Activated CD4-positive, alpha-beta T cell treated with anti-CD3 and anti-CD28 coated beads, Interleukin-2, amount 10 ng/mL, durations not matched to agents 7 days and 5 days (primary cell): ENCODE data around the gene HGFAC. TPM values are rescaled to one million over a fixed set of nuclear protein-coding genes. Genes with fewer than 3 reads are reported as not detected.
"Not testable (repeated sequence)": the region's sequence is repeated elsewhere in the genome, so short reads cannot be mapped to it uniquely, and the experiment has no call there.

Experiments
- CTCF ChIA-PET: fragments of 350-600 bp; sonication (Branson Sonifier 250); formaldehyde crosslinking; loops from one replicate; lab custom pipeline; 2021; ENCODE audit warnings: antibody characterized with exemption; lab: Charles Lee
- POLR2A ChIA-PET: fragments of 350-600 bp; sonication (Branson Sonifier 250); formaldehyde crosslinking; loops from one replicate; lab custom pipeline; 2021; ENCODE audit warnings: antibody characterized with exemption; lab: Charles Lee
- DNase-seq: peaks from one replicate; pipeline ENCODE4 v3.0.0-alpha.2; 2020
- H3K27ac Mint-ChIP-seq: one replicate; pipeline ENCODE4 v1.8.0; 2021; ENCODE audit warnings: mild to moderate bottlenecking, moderate library complexity, mixed read lengths
- H3K27me3 Mint-ChIP-seq: one replicate; pipeline ENCODE4 v1.8.0; 2021; ENCODE audit warnings: mixed read lengths
- H3K36me3 Mint-ChIP-seq: one replicate; pipeline ENCODE4 v1.8.0; 2021; ENCODE audit warnings: low read depth, mixed read lengths
- H3K4me1 Mint-ChIP-seq: one replicate; pipeline ENCODE4 v1.8.0; 2021; ENCODE audit warnings: mixed read lengths
- H3K4me3 Mint-ChIP-seq: one replicate; pipeline ENCODE4 v1.8.0; 2021; ENCODE audit warnings: mild to moderate bottlenecking, moderate library complexity, mixed read lengths
- H3K9me3 Mint-ChIP-seq: one replicate; pipeline ENCODE4 v1.8.0; 2021; ENCODE audit warnings: mixed read lengths
- total RNA-seq, 2 experiments: library from RNA; stranded (reverse); gene quantifications; one replicate each; pipeline ENCODE4 v1.2.3, GENCODE V29; 2021

Gene HGFAC
- total RNA-seq, 2 experiments from 2014 or later, result 0.10 TPM; not detected in 1

DNA sequence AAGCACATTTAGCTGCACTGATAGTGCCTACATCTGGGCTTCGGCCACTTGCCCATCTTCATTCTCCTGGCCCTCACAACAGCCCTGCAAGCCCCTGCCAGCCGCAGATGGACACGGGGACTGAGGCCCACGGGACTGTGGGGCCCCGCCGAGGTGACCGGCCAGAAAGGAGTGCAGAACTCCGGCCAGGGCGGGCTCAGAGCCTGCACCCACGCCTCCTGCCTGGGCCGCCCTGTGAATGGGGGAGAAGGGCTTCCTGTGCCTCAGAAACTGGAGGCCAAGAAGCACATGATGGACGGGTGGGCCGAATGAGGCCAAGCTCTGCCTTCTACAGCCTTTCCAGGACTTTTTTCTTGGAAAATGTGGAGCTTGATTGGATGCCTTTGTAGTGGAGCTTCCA lies 35.7 kb upstream of the HGFAC start:
- H3K27me3 Mint-ChIP-seq, result no peaks in the 10 kb centered on the region
- no peaks in the 10 kb centered on the region for H3K4me1 Mint-ChIP-seq
- no peak overlapping the region for H3K27ac Mint-ChIP-seq
- no peak for DNase-seq
- ChIA-PET POLR2A (no interaction called here), CTCF (no interaction called here)
- H3K4me3 Mint-ChIP-seq, result no peak overlapping the region
- H3K9me3 Mint-ChIP-seq, result no peaks in the 10 kb centered on the region
- H3K36me3 Mint-ChIP-seq, result no peaks in the 10 kb centered on the region

DNA sequence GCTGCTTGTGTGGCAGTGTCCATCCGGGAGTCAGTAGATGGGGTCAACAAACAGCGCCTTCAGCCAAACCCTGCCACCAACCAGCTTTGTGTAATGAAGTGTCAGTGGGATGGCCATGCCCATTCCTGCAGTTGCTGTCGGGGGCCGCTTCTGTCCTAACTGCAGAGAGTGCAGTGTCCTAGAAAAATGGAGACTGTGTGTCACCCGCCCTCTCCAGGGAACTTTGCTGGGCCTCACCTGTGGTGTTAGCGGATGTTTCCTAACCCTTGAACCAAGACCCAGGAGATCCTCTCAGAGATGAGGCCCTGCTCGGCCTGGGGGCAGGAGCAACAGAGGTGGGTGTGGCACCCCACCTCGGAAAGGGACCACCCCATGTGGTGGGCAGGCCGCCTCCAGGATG lies 35.3 kb upstream of the HGFAC start:
- Mint-ChIP-seq H3K4me1 (no peaks in the 10 kb centered on the region), H3K36me3 (no peaks in the 10 kb centered on the region), H3K27me3 (no peaks in the 10 kb centered on the region), H3K27ac (no peak overlapping the region), H3K4me3 (no peak overlapping the region), H3K9me3 (no peaks in the 10 kb centered on the region)
- POLR2A ChIA-PET, result no interaction called here
- CTCF ChIA-PET, result no interaction called here
- DNase-seq, result no peak

- no peaks in the 10 kb centered on the region for H3K9me3 Mint-ChIP-seq
- no peak for DNase-seq
- no peak overlapping the region for H3K4me3 Mint-ChIP-seq
- H3K27ac Mint-ChIP-seq, result no peak overlapping the region
- ChIA-PET POLR2A (no interaction called here), CTCF (no interaction called here)
- no peaks in the 10 kb centered on the region for H3K36me3 Mint-ChIP-seq
- no peaks in the 10 kb centered on the region for H3K4me1 Mint-ChIP-seq
- no peaks in the 10 kb centered on the region for H3K27me3 Mint-ChIP-seq
Observed at GRCh38 chr4:3407171-3407771, 34.5 kb upstream of the HGFAC start.

- H3K36me3 Mint-ChIP-seq, result no peaks in the 10 kb centered on the region
- H3K27me3 Mint-ChIP-seq, result no peaks in the 10 kb centered on the region
- no peak overlapping the region for H3K4me3 Mint-ChIP-seq
- CTCF ChIA-PET, result no interaction called here
- no peak overlapping the region for H3K27ac Mint-ChIP-seq
- H3K9me3 Mint-ChIP-seq, result no peaks in the 10 kb centered on the region
- POLR2A ChIA-PET, result no interaction called here
- H3K4me1 Mint-ChIP-seq, result no peaks in the 10 kb centered on the region
- no peak for DNase-seq
Observed at GRCh38 chr4:3407930-3408792, 33.6 kb upstream of the HGFAC start.

DNA sequence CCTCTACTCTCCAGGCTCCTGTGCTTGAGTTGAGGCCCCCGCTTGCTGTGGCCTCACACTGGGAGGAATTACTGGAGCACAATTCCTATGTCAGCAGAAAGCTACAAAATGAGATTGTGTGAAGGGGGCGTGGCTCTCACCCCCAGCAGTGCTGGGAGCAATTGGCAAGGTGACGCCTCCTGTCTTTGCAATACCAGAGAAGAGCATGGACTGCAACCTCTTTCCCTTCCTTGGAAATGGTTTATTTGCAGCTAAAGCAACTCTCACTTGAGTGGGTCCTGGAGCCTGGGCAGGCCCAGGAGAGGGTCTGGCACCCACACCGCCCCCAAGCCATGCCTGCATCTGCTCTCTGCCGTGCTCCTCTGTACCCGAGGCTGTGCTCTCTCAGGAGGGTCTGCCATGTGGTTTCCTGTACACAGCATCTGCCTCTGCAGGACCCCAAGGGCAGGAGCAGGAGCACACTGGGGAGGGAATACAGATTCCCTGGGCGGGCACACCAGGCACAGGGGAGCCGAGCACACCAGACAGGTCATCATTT lies 32.9 kb upstream of the HGFAC start:
- Mint-ChIP-seq H3K4me1 (no peaks in the 10 kb centered on the region), H3K27me3 (no peaks in the 10 kb centered on the region), H3K36me3 (no peaks in the 10 kb centered on the region), H3K9me3 (no peaks in the 10 kb centered on the region), H3K4me3 (no peak overlapping the region), H3K27ac (no peak overlapping the region)
- ChIA-PET CTCF (no interaction called here), POLR2A (no interaction called here)
- DNase-seq, result no peak

DNA sequence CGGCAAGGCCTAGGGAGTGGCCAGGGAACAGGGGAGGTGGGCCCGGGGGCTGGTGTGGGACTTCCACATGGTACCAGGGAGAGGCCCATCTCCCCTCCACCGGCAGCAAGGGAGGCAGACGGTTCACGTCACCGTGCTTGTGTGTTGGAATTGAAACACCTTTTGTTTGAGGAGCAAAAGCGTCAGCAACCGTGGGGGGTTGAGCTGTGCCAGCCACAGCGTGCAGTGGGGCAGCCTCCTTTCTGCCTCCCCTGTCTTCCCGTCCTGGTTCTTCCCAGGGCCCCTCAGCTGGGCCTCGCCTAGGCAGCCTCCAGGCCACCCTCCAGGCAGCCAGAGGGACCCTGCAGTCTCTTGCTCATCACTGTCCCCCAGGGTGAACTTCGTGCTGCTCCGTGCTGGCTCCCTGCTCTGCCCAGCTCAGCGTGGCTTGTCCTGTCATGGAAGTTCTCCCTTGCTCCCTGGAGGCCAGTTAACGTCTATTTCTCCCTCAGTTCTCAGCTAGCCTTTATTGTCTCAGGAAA lies 32.1 kb upstream of the HGFAC start:
- H3K27me3 Mint-ChIP-seq, result no peaks in the 10 kb centered on the region
- H3K9me3 Mint-ChIP-seq, result no peaks in the 10 kb centered on the region
- H3K4me3 Mint-ChIP-seq, result no peak overlapping the region
- DNase-seq, result no peak
- H3K27ac Mint-ChIP-seq, result no peak overlapping the region
- POLR2A ChIA-PET, result no interaction called here
- CTCF ChIA-PET, result interaction anchor here (1.1 kb wide), 1 partner anchor 11 kb away, joined by 3 read pairs; no protein-coding TSS in a partner anchor
- H3K4me1 Mint-ChIP-seq, result no peaks in the 10 kb centered on the region
- no peaks in the 10 kb centered on the region for H3K36me3 Mint-ChIP-seq

- Mint-ChIP-seq H3K4me1 (no peaks in the 10 kb centered on the region), H3K36me3 (no peaks in the 10 kb centered on the region), H3K27me3 (no peaks in the 10 kb centered on the region), H3K27ac (no peak overlapping the region), H3K4me3 (no peak overlapping the region), H3K9me3 (no peaks in the 10 kb centered on the region)
- no peak for DNase-seq
- POLR2A ChIA-PET, result no interaction called here
- CTCF ChIA-PET, result interaction anchor here (1.1 kb wide), 1 partner anchor 12 kb away, joined by 3 read pairs; no protein-coding TSS in a partner anchor
Observed at GRCh38 chr4:3410401-3411135, 31.2 kb upstream of the HGFAC start.

DNA sequence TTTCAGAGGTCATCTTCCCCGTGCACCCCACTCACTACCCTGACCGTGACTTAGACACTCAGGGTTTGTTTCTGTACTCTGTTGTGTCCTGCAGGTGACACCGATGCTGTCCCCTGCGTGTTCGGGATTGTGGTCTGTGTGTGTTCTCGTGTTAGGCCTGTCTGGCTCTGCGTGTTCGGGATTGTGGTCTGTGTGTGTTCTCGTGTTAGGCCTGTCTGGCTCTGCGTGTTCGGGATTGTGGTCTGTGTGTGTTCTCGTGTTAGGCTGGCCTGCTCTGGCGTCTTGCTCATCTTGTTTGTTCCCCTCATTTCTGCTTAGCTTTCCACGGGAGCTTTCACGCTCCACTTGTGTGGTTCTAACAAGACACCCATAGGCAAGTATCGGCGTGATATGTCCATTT lies 30.6 kb upstream of the HGFAC start:
- H3K9me3 Mint-ChIP-seq, H3K36me3 Mint-ChIP-seq, H3K27ac Mint-ChIP-seq, DNase-seq, H3K4me1 Mint-ChIP-seq, POLR2A ChIA-PET, H3K27me3 Mint-ChIP-seq, H3K4me3 Mint-ChIP-seq: not testable (repeated sequence)
- CTCF ChIA-PET, result interaction anchor here (0.6 kb wide), 1 partner anchor 284 kb away, joined by 3 read pairs; no protein-coding TSS in a partner anchor

DNA sequence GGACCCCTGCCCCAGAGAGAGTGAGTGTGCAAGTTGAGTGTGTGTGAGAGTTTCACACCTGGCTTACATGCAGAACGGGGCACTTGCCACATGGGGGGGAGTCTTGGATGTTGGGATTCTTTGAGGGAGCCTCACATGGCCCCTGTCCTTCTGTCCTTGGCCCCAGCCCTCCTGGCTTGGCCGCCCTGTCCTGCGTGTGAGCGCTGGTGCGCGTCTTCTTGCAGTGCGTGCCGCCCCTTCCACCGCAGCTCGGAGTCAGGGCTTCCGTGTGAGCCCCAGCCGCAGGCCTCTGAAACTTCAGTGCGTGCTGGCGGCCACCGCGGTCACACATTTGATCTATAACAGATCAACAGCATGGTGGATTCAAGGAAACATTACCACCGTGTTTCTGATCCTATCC lies 30.1 kb upstream of the HGFAC start:
- DNase-seq, result no peak
- CTCF ChIA-PET, result interaction anchor here (0.6 kb wide), 1 partner anchor 284 kb away, joined by 3 read pairs; no protein-coding TSS in a partner anchor

GRCh38 chr4:3412257-3413020 lies 29.3 kb upstream of the HGFAC start:
- Mint-ChIP-seq H3K9me3 (no peaks in the 10 kb centered on the region), H3K27ac (no peak overlapping the region), H3K4me3 (no peak overlapping the region), H3K36me3 (no peaks in the 10 kb centered on the region), H3K4me1 (no peaks in the 10 kb centered on the region), H3K27me3 (no peaks in the 10 kb centered on the region)
- POLR2A ChIA-PET, result no interaction called here
- DNase-seq, result no peak
- CTCF ChIA-PET, result no interaction called here

More for the DNA sequence above, 30.1 kb upstream of the HGFAC start:
- POLR2A ChIA-PET, result no interaction called here
- Mint-ChIP-seq H3K9me3 (no peaks in the 10 kb centered on the region), H3K4me1 (no peaks in the 10 kb centered on the region), H3K27me3 (no peaks in the 10 kb centered on the region), H3K4me3 (no peak overlapping the region), H3K27ac (no peak overlapping the region), H3K36me3 (no peaks in the 10 kb centered on the region)

- POLR2A ChIA-PET, result no interaction called here
Observed at GRCh38 chr4:3413217-3413671, 28.5 kb upstream of the HGFAC start.

More at GRCh38 chr4:3413217-3413671, 28.5 kb upstream of the HGFAC start:
- Mint-ChIP-seq H3K4me1 (no peaks in the 10 kb centered on the region), H3K9me3 (no peaks in the 10 kb centered on the region), H3K36me3 (no peaks in the 10 kb centered on the region), H3K27ac (no peak overlapping the region), H3K27me3 (no peaks in the 10 kb centered on the region), H3K4me3 (no peak overlapping the region)
- DNase-seq, result no peak
- CTCF ChIA-PET, result no interaction called here
